OCI-M1 (cell line): ENCODE results near the gene RNF217.
"Not testable (repeated sequence)": the region's sequence is repeated elsewhere in the genome, so short reads cannot be mapped to it uniquely, and the experiment has no call there.

ENCODE experiments used
- DNase-seq: peaks from one replicate; lab custom pipeline; 2025; lab: John Stamatoyannopoulos, UW

RNF217 gene

DNA sequence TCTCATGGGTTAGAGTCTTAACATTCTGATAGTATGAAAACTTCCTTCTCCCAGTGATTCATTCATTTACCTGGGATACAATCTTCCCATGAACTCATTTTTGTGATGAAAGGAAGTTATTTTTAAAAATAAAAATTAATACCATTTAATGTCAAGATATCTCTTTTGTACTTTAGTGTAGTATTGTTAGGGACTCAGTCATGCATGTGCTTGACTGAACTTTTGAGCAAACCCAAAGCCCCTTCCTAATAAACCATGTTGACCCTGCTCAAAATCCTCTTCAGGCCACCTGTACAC, 52.4 kb downstream of the RNF217 start:
- no peak for DNase-seq

DNA sequence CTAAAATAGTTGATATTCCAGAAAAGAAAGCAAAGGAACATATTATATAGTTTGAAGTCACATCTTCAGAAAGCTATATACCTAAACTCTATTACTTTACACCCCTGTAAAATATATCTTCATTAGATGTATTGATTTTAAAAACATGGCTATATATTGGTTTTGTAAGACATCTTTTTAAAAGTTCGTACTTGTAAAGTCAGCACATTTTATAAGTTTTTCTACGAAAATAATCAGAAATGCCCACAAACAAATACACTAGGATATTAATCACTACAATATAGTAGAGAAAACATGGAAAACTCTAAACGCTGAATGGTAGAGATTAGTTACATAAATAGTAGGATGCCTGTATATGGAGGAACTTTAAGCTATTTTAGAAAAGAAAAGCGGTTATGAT, 52.9 kb downstream of the RNF217 start:
- no peak for DNase-seq

- DNase-seq = no peak
Measured at GRCh38 chr6:125018136-125018535, 55.9 kb downstream of the RNF217 start.

GRCh38 chr6:125019281-125019680, 57.0 kb downstream of the RNF217 start:
- DNase-seq = no peak

DNA sequence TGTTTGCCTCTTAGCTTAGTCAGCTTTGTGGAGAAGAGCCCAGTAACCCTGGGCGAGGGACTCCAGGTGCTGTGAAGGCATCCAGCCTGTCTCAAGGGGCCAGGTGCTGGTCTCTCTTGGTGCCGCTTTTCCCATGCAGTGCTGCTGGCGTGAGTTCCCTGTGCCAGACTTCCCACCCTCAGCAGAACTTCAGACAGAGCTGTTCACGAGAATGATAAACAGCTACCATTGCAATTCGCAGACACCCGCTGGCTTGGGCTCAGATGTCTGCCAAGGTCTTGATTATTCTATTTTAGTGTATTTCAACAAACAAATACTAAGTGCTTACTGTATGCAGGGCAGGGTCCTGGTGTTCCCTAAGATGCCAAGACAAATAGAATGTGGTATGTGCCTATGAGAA, 57.7 kb downstream of the RNF217 start:
- DNase-seq = no peak

GRCh38 chr6:125020385-125020784, 58.1 kb downstream of the RNF217 start:
- DNase-seq = no peak

- DNase-seq = peak; percentile 44
Measured at GRCh38 chr6:125022391-125022989, 60.3 kb downstream of the RNF217 start.

GRCh38 chr6:125025164-125025854, 63.1 kb downstream of the RNF217 start:
- peak; percentile 41 for DNase-seq

GRCh38 chr6:125027287-125027686, 65.0 kb downstream of the RNF217 start:
- DNase-seq = no peak

- no peak for DNase-seq
Measured at GRCh38 chr6:125030969-125031368, 68.7 kb downstream of the RNF217 start.

GRCh38 chr6:125031385-125031784, 69.1 kb downstream of the RNF217 start:
- no peak for DNase-seq

GRCh38 chr6:125034929-125035328, 72.7 kb downstream of the RNF217 start:
- DNase-seq = not testable (repeated sequence)

- DNase-seq = not testable (repeated sequence)
Measured at GRCh38 chr6:125036486-125036885, 74.2 kb downstream of the RNF217 start.

GRCh38 chr6:125037827-125038226, 75.6 kb downstream of the RNF217 start:
- no peak for DNase-seq

DNA sequence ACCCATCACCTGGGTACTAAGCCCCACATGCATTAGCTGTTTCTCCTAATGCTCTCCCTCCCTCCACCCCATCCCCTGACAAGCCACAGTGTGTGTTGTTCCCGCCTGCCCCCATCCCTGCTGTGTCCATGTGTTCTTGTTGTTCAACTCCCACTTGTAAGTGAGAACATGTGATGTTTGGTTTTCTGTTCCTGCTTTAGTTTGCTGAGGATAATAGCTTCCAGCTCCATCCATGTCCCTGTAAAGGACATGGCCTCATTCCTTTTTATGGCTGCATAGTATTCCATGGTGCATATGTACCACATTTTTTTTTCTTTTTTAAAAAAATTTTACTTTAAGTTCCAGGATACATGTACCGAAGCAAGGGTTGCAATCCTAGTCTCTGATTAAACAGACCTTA, 76.7 kb downstream of the RNF217 start:
- DNase-seq = no peak

DNA sequence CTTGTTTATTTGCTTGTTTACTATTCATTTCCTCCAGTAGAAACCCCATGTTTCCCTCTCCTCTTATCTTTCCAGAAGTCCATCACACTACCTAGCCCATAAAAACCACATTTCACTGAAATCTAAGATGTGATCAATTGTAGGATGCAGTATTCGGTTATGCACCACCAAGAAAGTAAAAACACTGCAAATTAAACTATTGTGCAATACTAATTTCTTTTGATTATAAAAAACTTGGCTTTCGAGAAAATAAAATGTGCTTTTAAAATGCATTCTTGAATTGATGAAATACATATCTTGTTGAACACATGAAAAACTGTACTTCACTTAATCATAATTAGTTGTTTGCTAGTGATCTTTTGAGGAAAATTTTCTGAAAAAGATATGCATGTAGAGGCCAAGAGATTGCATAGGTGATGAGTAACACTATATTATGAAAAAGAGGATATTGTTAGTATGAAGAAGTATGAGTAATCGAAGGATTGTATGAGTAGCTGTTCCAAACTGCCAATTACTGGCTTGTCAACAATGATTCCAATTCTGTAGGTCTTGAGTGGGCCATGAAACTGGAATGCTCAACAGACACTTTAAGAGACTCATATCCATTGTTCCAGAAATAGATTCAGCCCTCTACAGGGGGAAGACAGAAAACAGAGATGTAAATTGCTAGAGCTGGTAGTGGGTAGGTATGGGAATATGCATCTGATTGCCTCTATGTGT, 79.7 kb downstream of the RNF217 start:
- DNase-seq = no peak

GRCh38 chr6:125044066-125044465, 81.8 kb downstream of the RNF217 start:
- DNase-seq = no peak

GRCh38 chr6:125044667-125045066, 82.4 kb downstream of the RNF217 start:
- no peak for DNase-seq

DNA sequence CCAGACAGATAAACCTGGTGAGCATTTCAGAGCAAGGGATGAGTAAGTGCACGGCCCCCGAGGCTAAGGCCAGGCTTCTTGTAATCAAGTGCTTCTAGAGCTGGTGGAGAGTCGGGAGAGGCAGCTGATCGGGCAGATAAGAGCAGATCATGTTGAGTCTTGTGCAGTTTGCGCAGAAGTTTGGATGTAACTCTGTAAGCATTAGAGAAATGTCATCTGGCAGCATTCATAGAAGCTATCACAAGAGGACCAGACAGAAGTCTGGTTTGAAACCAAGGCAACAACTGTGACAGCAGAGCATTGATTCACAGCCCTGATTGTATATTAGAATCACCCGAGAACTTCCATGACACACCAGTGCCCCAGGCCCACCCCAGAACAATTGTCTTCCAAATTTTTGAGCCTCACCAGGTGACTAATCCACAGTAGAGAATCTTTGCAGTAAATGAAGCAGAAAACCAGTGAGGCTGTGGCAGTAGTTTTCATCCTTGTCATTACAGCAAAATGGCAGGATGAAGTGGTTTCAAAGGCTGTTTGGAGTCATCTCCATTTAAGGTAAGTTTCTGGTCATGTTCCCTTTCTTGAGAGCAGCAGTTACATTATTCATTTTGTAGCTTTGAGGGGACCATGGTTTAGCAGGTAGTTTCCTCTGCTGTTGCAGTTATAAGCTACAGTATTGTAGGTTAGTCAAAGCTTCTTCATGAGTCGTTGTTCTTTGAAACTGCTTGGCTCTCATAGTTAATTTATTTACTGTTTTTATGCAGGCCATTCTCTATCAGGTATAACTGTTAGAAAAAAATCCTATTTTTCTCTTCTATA, 84.1 kb downstream of the RNF217 start:
- peak; percentile 38 for DNase-seq

GRCh38 chr6:125048274-125048673, 86.0 kb downstream of the RNF217 start:
- DNase-seq = no peak

- no peak for DNase-seq
Measured at GRCh38 chr6:125050663-125051318, 88.6 kb downstream of the RNF217 start.

- DNase-seq = no peak
Measured at GRCh38 chr6:125053809-125054208, 91.6 kb downstream of the RNF217 start.
